IPS-18a (cell line): Measurements from ENCODE around the gene MACROD2.
"Not testable (repeated sequence)": the region's sequence is repeated elsewhere in the genome, so short reads cannot be mapped to it uniquely, and the experiment has no call there.

Experiments used
- H3K27ac ChIP-seq: one replicate; pipeline ENCODE4 v1.5.1; 2013; ENCODE audit warnings: low read length
- H3K27me3 ChIP-seq: one replicate; pipeline ENCODE4 v1.6.1; 2013; ENCODE audit warnings: mild to moderate bottlenecking, low read length; ENCODE audit not compliant: control insufficient read depth, insufficient read depth
- H3K36me3 ChIP-seq: one replicate; pipeline ENCODE4 v1.6.1; 2013; ENCODE audit warnings: low read depth, low read length; ENCODE audit not compliant: control insufficient read depth
- H3K4me1 ChIP-seq: one replicate; pipeline ENCODE4 v1.6.1; 2013; ENCODE audit warnings: low read depth, low read length; ENCODE audit not compliant: control insufficient read depth
- H3K4me3 ChIP-seq: one replicate; pipeline ENCODE4 v1.5.1; 2013; ENCODE audit warnings: low read length
- H3K9ac ChIP-seq: one replicate; pipeline ENCODE4 v1.6.1; 2013; ENCODE audit warnings: mild to moderate bottlenecking, low read length, moderate library complexity
- H3K9me3 ChIP-seq: one replicate; pipeline ENCODE4 v1.6.1; 2013; ENCODE audit warnings: low read depth, low read length; ENCODE audit not compliant: control insufficient read depth

Gene MACROD2

GRCh38 chr20:14223806-14224205, 228.5 kb downstream of the MACROD2 start:
- H3K4me3 ChIP-seq = no peak overlapping the region
- H3K27me3 ChIP-seq = no peaks in the 10 kb centered on the region

DNA sequence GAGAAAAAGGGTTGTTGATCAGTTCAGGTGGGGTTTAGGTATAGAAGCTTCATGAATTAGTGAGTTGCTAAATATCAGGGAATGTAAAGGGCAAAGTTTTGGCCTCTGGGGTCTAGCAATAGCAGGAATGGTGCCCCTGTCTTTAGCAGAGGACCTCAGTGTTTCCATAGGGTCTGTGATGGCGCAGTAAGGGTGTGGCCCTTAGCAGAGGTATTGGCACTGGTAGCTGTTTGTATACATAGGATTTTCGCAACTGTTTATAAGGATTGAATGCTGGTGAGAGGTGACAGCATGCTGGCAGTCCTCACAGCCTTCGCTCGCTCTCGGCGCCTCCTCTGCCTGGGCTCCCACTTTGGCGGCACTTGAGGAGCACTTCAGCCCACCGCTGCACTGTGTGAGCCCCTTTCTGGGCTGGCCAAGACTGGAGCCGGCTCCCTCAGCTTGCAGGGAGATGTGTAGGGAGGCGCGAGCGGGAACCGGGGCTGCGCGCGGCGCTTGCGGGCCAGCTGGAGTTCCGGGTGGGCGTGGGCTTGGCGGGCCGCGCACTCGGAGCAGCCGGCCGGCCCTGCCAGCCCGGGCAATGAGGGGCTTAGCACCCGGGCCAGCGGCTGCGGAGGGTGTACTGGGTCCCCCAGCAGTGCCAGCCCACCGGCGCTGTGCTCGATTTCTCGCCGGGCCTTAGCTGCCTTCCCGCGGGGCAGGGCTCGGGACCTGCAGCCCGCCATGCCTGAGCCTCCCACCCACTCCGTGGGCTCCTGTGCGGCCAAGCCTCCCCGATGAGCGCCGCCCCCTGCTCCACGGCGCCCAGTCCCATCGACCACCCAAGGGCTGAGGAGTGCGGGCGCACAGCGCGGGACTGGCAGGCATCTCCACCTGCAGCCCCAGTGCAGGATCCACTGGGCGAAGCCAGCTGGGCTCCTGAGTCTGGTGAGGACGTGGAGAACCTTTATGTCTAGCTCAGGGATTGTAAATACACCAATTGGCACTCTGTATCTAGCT, 231.0 kb downstream of the MACROD2 start:
- H3K9me3 ChIP-seq, H3K27me3 ChIP-seq, H3K36me3 ChIP-seq, H3K9ac ChIP-seq, H3K4me1 ChIP-seq, H3K27ac ChIP-seq, H3K4me3 ChIP-seq: not testable (repeated sequence)

More at GRCh38 chr20:14223806-14224205, 228.5 kb downstream of the MACROD2 start:
- no peaks in the 10 kb centered on the region for H3K9me3 ChIP-seq
- no peak overlapping the region for H3K27ac ChIP-seq
- H3K9ac ChIP-seq = no peak overlapping the region
- no peaks in the 10 kb centered on the region for H3K36me3 ChIP-seq
- peaks cover 6% of the 10 kb centered on the region for H3K4me1 ChIP-seq

GRCh38 chr20:14232650-14233049, 237.3 kb downstream of the MACROD2 start:
- no peaks in the 10 kb centered on the region for H3K27me3 ChIP-seq
- H3K9me3 ChIP-seq = no peaks in the 10 kb centered on the region
- H3K9ac ChIP-seq = no peak overlapping the region
- H3K4me1 ChIP-seq = no peaks in the 10 kb centered on the region
- H3K27ac ChIP-seq = no peak overlapping the region
- H3K36me3 ChIP-seq = no peaks in the 10 kb centered on the region
- no peak overlapping the region for H3K4me3 ChIP-seq

- H3K4me1 ChIP-seq = no peaks in the 10 kb centered on the region
- no peak overlapping the region for H3K27ac ChIP-seq
- no peaks in the 10 kb centered on the region for H3K9me3 ChIP-seq
- no peaks in the 10 kb centered on the region for H3K36me3 ChIP-seq
- H3K9ac ChIP-seq = no peak overlapping the region
- no peak overlapping the region for H3K4me3 ChIP-seq
- H3K27me3 ChIP-seq = no peaks in the 10 kb centered on the region
These were observed 239.5 kb downstream of the MACROD2 start for GRCh38 chr20:14234666-14235295.

GRCh38 chr20:14235355-14235754, 240.0 kb downstream of the MACROD2 start:
- Histone ChIP-seq H3K9ac (no peak overlapping the region), H3K4me3 (no peak overlapping the region), H3K27ac (no peak overlapping the region), H3K9me3 (no peaks in the 10 kb centered on the region), H3K36me3 (no peaks in the 10 kb centered on the region), H3K4me1 (no peaks in the 10 kb centered on the region), H3K27me3 (no peaks in the 10 kb centered on the region)

GRCh38 chr20:14245368-14245970, 250.2 kb downstream of the MACROD2 start:
- Histone ChIP-seq H3K27ac (no peak overlapping the region), H3K27me3 (no peaks in the 10 kb centered on the region), H3K4me3 (no peak overlapping the region), H3K9ac (no peak overlapping the region), H3K4me1 (no peaks in the 10 kb centered on the region), H3K36me3 (no peaks in the 10 kb centered on the region), H3K9me3 (no peaks in the 10 kb centered on the region)

DNA sequence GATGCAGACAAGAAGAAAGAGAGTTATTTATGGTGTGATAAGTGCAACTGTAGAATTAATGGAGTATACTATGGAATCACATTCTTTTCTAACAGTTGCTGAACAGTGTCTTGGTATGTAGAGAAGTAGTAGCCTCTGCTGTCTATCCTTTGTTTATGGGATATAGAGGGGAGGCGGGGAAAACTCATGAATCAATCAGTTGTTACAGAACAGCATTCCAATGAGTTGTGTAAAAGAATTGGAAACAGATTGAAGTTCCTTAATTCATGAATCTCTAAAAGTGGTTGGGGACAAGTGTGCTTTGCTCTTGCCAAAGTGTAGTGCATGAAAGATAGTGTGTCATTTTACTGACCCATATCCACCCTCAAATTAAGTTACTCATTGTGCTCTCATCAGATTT, 264.4 kb downstream of the MACROD2 start:
- Histone ChIP-seq H3K27ac (no peak overlapping the region), H3K9ac (no peak overlapping the region), H3K4me3 (no peak overlapping the region)

GRCh38 chr20:14260367-14260766, 265.1 kb downstream of the MACROD2 start:
- H3K36me3 ChIP-seq = no peaks in the 10 kb centered on the region
- H3K4me1 ChIP-seq = no peaks in the 10 kb centered on the region
- no peak overlapping the region for H3K27ac ChIP-seq
- no peaks in the 10 kb centered on the region for H3K9me3 ChIP-seq
- H3K4me3 ChIP-seq = no peak overlapping the region
- no peaks in the 10 kb centered on the region for H3K27me3 ChIP-seq
- no peak overlapping the region for H3K9ac ChIP-seq

More for the DNA sequence above, 264.4 kb downstream of the MACROD2 start:
- no peaks in the 10 kb centered on the region for H3K27me3 ChIP-seq
- H3K36me3 ChIP-seq = no peaks in the 10 kb centered on the region
- no peaks in the 10 kb centered on the region for H3K4me1 ChIP-seq
- H3K9me3 ChIP-seq = no peaks in the 10 kb centered on the region

GRCh38 chr20:14264869-14265268, 269.6 kb downstream of the MACROD2 start:
- no peak overlapping the region for H3K4me3 ChIP-seq
- no peaks in the 10 kb centered on the region for H3K27me3 ChIP-seq

GRCh38 chr20:14266246-14266645, 270.9 kb downstream of the MACROD2 start:
- Histone ChIP-seq H3K27me3 (no peaks in the 10 kb centered on the region), H3K9ac (no peak overlapping the region), H3K27ac (no peak overlapping the region), H3K36me3 (no peaks in the 10 kb centered on the region), H3K4me3 (no peak overlapping the region), H3K4me1 (no peaks in the 10 kb centered on the region), H3K9me3 (peaks cover 4% of the 10 kb centered on the region)

More at GRCh38 chr20:14264869-14265268, 269.6 kb downstream of the MACROD2 start:
- no peaks in the 10 kb centered on the region for H3K9me3 ChIP-seq
- no peaks in the 10 kb centered on the region for H3K4me1 ChIP-seq
- no peak overlapping the region for H3K9ac ChIP-seq
- no peak overlapping the region for H3K27ac ChIP-seq
- H3K36me3 ChIP-seq = no peaks in the 10 kb centered on the region

- not testable (repeated sequence) for H3K4me1 ChIP-seq, H3K9ac ChIP-seq, H3K36me3 ChIP-seq, H3K4me3 ChIP-seq, H3K9me3 ChIP-seq, H3K27ac ChIP-seq, H3K27me3 ChIP-seq
These were observed 275.4 kb downstream of the MACROD2 start for GRCh38 chr20:14270751-14271150.
